NCI-H345 treated with DMSO at 0.1 percent for 48 hours (cell line): ENCODE results near the gene SLC35F3.
A peak's percentile ranks its signal among the peaks of the same experiment; 100 is the strongest.

Experiments
- DNase-seq: peaks from one replicate; lab custom pipeline; 2025; ENCODE audit not compliant: unreplicated experiment; lab: John Stamatoyannopoulos, UW

The SLC35F3 gene

GRCh38 chr1:234309598-234310459, 405.4 kb downstream of the SLC35F3 start:
- peak; percentile 99 for DNase-seq

GRCh38 chr1:234310460-234310817, 406.0 kb downstream of the SLC35F3 start:
- DNase-seq = no peak

GRCh38 chr1:234311414-234311813, 406.9 kb downstream of the SLC35F3 start:
- DNase-seq = no peak

- no peak for DNase-seq
Observed at GRCh38 chr1:234313171-234313570, 408.7 kb downstream of the SLC35F3 start.

GRCh38 chr1:234315091-234315541, 410.6 kb downstream of the SLC35F3 start:
- no peak for DNase-seq

GRCh38 chr1:234315588-234315987, 411.1 kb downstream of the SLC35F3 start:
- DNase-seq = no peak

GRCh38 chr1:234316486-234316885, 412.0 kb downstream of the SLC35F3 start:
- no peak for DNase-seq

GRCh38 chr1:234316937-234317336, 412.5 kb downstream of the SLC35F3 start:
- peak; percentile 96 for DNase-seq

GRCh38 chr1:234320069-234320468, 415.6 kb downstream of the SLC35F3 start:
- no peak for DNase-seq

- no peak for DNase-seq
Observed at GRCh38 chr1:234320549-234320948, 416.1 kb downstream of the SLC35F3 start.

GRCh38 chr1:234321231-234321630, 416.8 kb downstream of the SLC35F3 start:
- DNase-seq = no peak

GRCh38 chr1:234322097-234322496, 417.6 kb downstream of the SLC35F3 start:
- no peak for DNase-seq

GRCh38 chr1:234322979-234323378, 418.5 kb downstream of the SLC35F3 start:
- DNase-seq = no peak

- no peak for DNase-seq
Observed at GRCh38 chr1:234324821-234325220, 420.3 kb downstream of the SLC35F3 start.

GRCh38 chr1:234325878-234326496, 421.5 kb downstream of the SLC35F3 start:
- DNase-seq = no peak

- peak; percentile 40 for DNase-seq
Observed at GRCh38 chr1:234326497-234327366, 422.3 kb downstream of the SLC35F3 start.

GRCh38 chr1:234327577-234328164, 423.2 kb downstream of the SLC35F3 start:
- no peak for DNase-seq

GRCh38 chr1:234330843-234331215, 426.4 kb downstream of the SLC35F3 start:
- DNase-seq = no peak

GRCh38 chr1:234331507-234331906, 427.0 kb downstream of the SLC35F3 start:
- DNase-seq = no peak

GRCh38 chr1:234336359-234336758, 431.9 kb downstream of the SLC35F3 start:
- DNase-seq = peak; percentile 9

GRCh38 chr1:234337233-234337632, 432.8 kb downstream of the SLC35F3 start:
- DNase-seq = no peak
